Loucy (cell line): ENCODE measurements around the gene DNM3.

ENCODE experiments used
- H2AFZ ChIP-seq: fragments of 200-600 bp; sonication (generic); 2 replicates; pipeline ENCODE4 v1.6.0; 2016; ENCODE audit warnings: antibody characterized with exemption, mild to moderate bottlenecking, low read length, moderate library complexity
- H3F3A ChIP-seq: fragments of 200-600 bp; 2 replicates; pipeline ENCODE4 v1.6.0; 2016; ENCODE audit warnings: antibody characterized with exemption, low read depth, mild to moderate bottlenecking
- H3K27me3 ChIP-seq: fragments of 200-600 bp; sonication (generic); 2 replicates; pipeline ENCODE4 v1.6.1; 2014; ENCODE audit warnings: low read length, mild to moderate bottlenecking; ENCODE audit not compliant: insufficient read depth, poor library complexity, severe bottlenecking
- H3K36me3 ChIP-seq: fragments of 200-600 bp; sonication (generic); 2 replicates; pipeline ENCODE4 v1.6.1; 2016; ENCODE audit warnings: low read length; ENCODE audit not compliant: insufficient read depth
- H3K4me1 ChIP-seq: fragments of 200-600 bp; sonication (generic); 2 replicates; pipeline ENCODE4 v1.5.1; 2014; ENCODE audit warnings: low read length, mild to moderate bottlenecking; ENCODE audit not compliant: insufficient read depth, poor library complexity, severe bottlenecking
- H3K4me2 ChIP-seq: fragments of 200-600 bp; sonication (generic); 2 replicates; pipeline ENCODE4 v1.6.0; 2014; ENCODE audit warnings: antibody characterized with exemption, low read length, low read depth, mild to moderate bottlenecking; ENCODE audit not compliant: poor library complexity, severe bottlenecking
- H3K4me3 ChIP-seq: fragments of 200-600 bp; sonication (generic); 2 replicates; pipeline ENCODE4 v1.5.1; 2014; ENCODE audit warnings: low read length, mild to moderate bottlenecking, mixed read lengths; ENCODE audit not compliant: poor library complexity, severe bottlenecking
- H3K79me2 ChIP-seq: fragments of 200-600 bp; sonication (generic); 2 replicates; pipeline ENCODE4 v1.6.1; 2014; ENCODE audit warnings: low read length; ENCODE audit not compliant: insufficient read depth
- H3K9ac ChIP-seq: fragments of 200-600 bp; sonication (generic); 2 replicates; pipeline ENCODE4 v1.6.0; 2014; ENCODE audit warnings: mild to moderate bottlenecking, low read depth, low read length, moderate library complexity; ENCODE audit not compliant: poor library complexity, severe bottlenecking
- H3K9me2 ChIP-seq: fragments of 200-600 bp; sonication (generic); replicated peaks from 2 replicates; pipeline ENCODE4 v1.6.1; 2016; ENCODE audit warnings: low read depth, low read length, mixed read lengths
- H3K9me3 ChIP-seq: fragments of 200-600 bp; sonication (generic); 2 replicates; pipeline ENCODE4 v1.6.1; 2014; ENCODE audit warnings: mild to moderate bottlenecking, antibody characterized with exemption, low read length, low read depth; ENCODE audit not compliant: insufficient read depth
- H4K20me1 ChIP-seq: fragments of 200-600 bp; sonication (generic); 2 replicates; pipeline ENCODE4 v1.6.0; 2014; ENCODE audit warnings: antibody characterized with exemption, low read length, mild to moderate bottlenecking; ENCODE audit not compliant: insufficient read depth, poor library complexity, severe bottlenecking
- CTCF ChIP-seq: fragments of 200-600 bp; sonication (generic); conservative IDR thresholded peaks from 2 replicates; pipeline ENCODE4 v1.5.1; 2014; ENCODE audit warnings: mild to moderate bottlenecking, antibody characterized with exemption, low read length
- EZH2phosphoT487 ChIP-seq: fragments of 200-600 bp; IDR thresholded peaks from 2 replicates; pipeline ENCODE4 v1.6.1; 2018; ENCODE audit warnings: antibody characterized with exemption, mild to moderate bottlenecking, moderate library complexity, borderline replicate concordance

The DNM3 gene

GRCh38 chr1:171943973-171944561 is 102.8 kb downstream of the DNM3 start:
- H3K4me2 ChIP-seq = no peak overlapping the region
- H3K9me3 ChIP-seq = no peaks in the 10 kb centered on the region
- no peaks in the 10 kb centered on the region for H3K36me3 ChIP-seq
- TF ChIP-seq EZH2phosphoT487 (no peak), CTCF (no peak)
- no peak overlapping the region for H3K4me3 ChIP-seq
- no peaks in the 10 kb centered on the region for H3K27me3 ChIP-seq
- H4K20me1 ChIP-seq = no peaks in the 10 kb centered on the region
- no peaks in the 10 kb centered on the region for H3K79me2 ChIP-seq
- no peaks in the 10 kb centered on the region for H3K4me1 ChIP-seq
- no peaks in the 10 kb centered on the region for H3K9me2 ChIP-seq
- H3F3A ChIP-seq = no peaks in the 10 kb centered on the region
- H3K9ac ChIP-seq = no peak overlapping the region
- H2AFZ ChIP-seq = no peak overlapping the region

- Histone ChIP-seq H3K4me2 (no peak overlapping the region), H4K20me1 (no peaks in the 10 kb centered on the region)
Measured at GRCh38 chr1:171948511-171948910, 107.2 kb downstream of the DNM3 start.

GRCh38 chr1:171949316-171949715 is 108.0 kb downstream of the DNM3 start:
- Histone ChIP-seq H3K4me2 (no peak overlapping the region), H4K20me1 (no peaks in the 10 kb centered on the region), H3K9ac (no peak overlapping the region), H2AFZ (no peak overlapping the region), H3K4me3 (no peak overlapping the region), H3K79me2 (no peaks in the 10 kb centered on the region), H3K27me3 (no peaks in the 10 kb centered on the region), H3F3A (no peaks in the 10 kb centered on the region), H3K9me2 (no peaks in the 10 kb centered on the region), H3K36me3 (no peaks in the 10 kb centered on the region), H3K9me3 (no peaks in the 10 kb centered on the region), H3K4me1 (no peaks in the 10 kb centered on the region)
- no peak for TF ChIP-seq EZH2phosphoT487
- no peak for TF ChIP-seq CTCF

More at GRCh38 chr1:171948511-171948910, 107.2 kb downstream of the DNM3 start:
- H3K4me1 ChIP-seq = no peaks in the 10 kb centered on the region
- H3K9me2 ChIP-seq = no peaks in the 10 kb centered on the region
- H3F3A ChIP-seq = no peaks in the 10 kb centered on the region
- no peak overlapping the region for H3K4me3 ChIP-seq
- no peaks in the 10 kb centered on the region for H3K36me3 ChIP-seq
- no peaks in the 10 kb centered on the region for H3K27me3 ChIP-seq
- no peaks in the 10 kb centered on the region for H3K79me2 ChIP-seq
- no peaks in the 10 kb centered on the region for H3K9me3 ChIP-seq
- no peak for TF ChIP-seq CTCF
- TF ChIP-seq EZH2phosphoT487 = no peak
- no peak overlapping the region for H2AFZ ChIP-seq
- H3K9ac ChIP-seq = no peak overlapping the region
